OCI-LY7 (cell line): Measurements from ENCODE around the gene S100PBP.

ENCODE experiments used
- EZH2phosphoT487 ChIP-seq: fragments of 200-600 bp; sonication (generic); IDR thresholded peaks from 2 replicates; pipeline ENCODE4 v1.6.1; 2018; ENCODE audit warnings: low read depth, borderline replicate concordance, mild to moderate bottlenecking, mixed run types, antibody characterized with exemption, low read length, moderate library complexity, mixed read lengths
- TF ChIP-seq, protein P1 (sequence below): fragments of 200-600 bp; sonication (generic); conservative IDR thresholded peaks from 2 replicates; pipeline ENCODE4 v1.5.1; 2014; ENCODE audit warnings: mild to moderate bottlenecking, antibody characterized with exemption, low read length, moderate library complexity, mixed read lengths

GRCh38 chr1:32907435-32907834, 90.0 kb downstream of the S100PBP start:
- TF ChIP-seq, protein P1, sequence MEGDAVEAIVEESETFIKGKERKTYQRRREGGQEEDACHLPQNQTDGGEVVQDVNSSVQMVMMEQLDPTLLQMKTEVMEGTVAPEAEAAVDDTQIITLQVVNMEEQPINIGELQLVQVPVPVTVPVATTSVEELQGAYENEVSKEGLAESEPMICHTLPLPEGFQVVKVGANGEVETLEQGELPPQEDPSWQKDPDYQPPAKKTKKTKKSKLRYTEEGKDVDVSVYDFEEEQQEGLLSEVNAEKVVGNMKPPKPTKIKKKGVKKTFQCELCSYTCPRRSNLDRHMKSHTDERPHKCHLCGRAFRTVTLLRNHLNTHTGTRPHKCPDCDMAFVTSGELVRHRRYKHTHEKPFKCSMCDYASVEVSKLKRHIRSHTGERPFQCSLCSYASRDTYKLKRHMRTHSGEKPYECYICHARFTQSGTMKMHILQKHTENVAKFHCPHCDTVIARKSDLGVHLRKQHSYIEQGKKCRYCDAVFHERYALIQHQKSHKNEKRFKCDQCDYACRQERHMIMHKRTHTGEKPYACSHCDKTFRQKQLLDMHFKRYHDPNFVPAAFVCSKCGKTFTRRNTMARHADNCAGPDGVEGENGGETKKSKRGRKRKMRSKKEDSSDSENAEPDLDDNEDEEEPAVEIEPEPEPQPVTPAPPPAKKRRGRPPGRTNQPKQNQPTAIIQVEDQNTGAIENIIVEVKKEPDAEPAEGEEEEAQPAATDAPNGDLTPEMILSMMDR, result no peak
- no peak for TF ChIP-seq EZH2phosphoT487
